Bronchial epithelial cell (primary cell): ENCODE measurements around the gene PTBP3. TPM values are rescaled to one million over a fixed set of nuclear protein-coding genes. Genes with fewer than 3 reads are reported as not detected.
"Not testable (repeated sequence)": the region's sequence is repeated elsewhere in the genome, so short reads cannot be mapped to it uniquely, and the experiment has no call there.

Experiments used
- DNase-seq: peaks from one replicate; pipeline ENCODE4 v3.0.0-alpha.2; 2010; ENCODE audit warnings: low read depth
- FAIRE-seq: peaks from 2 replicates; lab custom pipeline; 2011; peaks lifted over from hg19 to GRCh38; lab: Jason Lieb, UNC
- H3K27me3 ChIP-seq: 2 replicates; pipeline ENCODE4 v1.5.1; 2011; ENCODE audit warnings: low read length; ENCODE audit not compliant: control insufficient read depth, insufficient read depth
- H3K36me3 ChIP-seq: 2 replicates; pipeline ENCODE4 v1.5.1; 2011; ENCODE audit warnings: low read length; ENCODE audit not compliant: control insufficient read depth, insufficient read depth
- H3K4me3 ChIP-seq: 2 replicates; pipeline ENCODE4 v1.5.1; 2011; ENCODE audit warnings: mild to moderate bottlenecking, low read depth, low read length, control low read depth
- total RNA-seq: library from RNA; depleted of rRNA; stranded (reverse); fragments of >200 nt; gene quantifications from 2 replicates; pipeline ENCODE4 v1.2.1, GENCODE V29; 2014
- TF ChIP-seq, protein P1 (sequence below): IDR thresholded peaks from 2 replicates; pipeline ENCODE4 v1.5.1; 2011; ENCODE audit warnings: mild to moderate bottlenecking, moderate library complexity, low read length, control low read depth, inconsistent platforms; ENCODE audit not compliant: insufficient read depth, severe bottlenecking

The PTBP3 gene
- total RNA-seq, 1 donor from 2014 or later: 62.4 TPM

DNA sequence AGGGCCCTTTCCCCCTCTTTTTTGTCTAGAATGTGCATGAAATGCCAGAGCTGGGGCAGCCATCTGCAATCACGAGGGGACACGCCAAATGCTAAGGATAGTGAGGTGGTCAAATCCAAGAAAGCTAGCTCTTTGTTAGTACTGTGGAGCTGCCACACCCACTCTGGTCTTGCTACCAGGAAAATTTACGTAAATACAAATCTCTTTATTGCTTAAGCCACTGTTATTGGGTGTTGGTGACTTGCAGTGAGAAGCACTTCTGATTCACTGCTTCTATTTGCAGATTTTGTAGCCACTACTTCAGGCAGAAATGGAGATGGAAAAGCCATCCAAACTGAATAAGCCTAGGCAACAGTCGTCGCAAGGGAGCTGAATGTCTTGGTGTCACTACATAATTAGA is 132.7 kb downstream of the PTBP3 start:
- DNase-seq (no peak), FAIRE-seq (no peak)
- no peaks in the 10 kb centered on the region for H3K27me3 ChIP-seq
- TF ChIP-seq, protein P1, sequence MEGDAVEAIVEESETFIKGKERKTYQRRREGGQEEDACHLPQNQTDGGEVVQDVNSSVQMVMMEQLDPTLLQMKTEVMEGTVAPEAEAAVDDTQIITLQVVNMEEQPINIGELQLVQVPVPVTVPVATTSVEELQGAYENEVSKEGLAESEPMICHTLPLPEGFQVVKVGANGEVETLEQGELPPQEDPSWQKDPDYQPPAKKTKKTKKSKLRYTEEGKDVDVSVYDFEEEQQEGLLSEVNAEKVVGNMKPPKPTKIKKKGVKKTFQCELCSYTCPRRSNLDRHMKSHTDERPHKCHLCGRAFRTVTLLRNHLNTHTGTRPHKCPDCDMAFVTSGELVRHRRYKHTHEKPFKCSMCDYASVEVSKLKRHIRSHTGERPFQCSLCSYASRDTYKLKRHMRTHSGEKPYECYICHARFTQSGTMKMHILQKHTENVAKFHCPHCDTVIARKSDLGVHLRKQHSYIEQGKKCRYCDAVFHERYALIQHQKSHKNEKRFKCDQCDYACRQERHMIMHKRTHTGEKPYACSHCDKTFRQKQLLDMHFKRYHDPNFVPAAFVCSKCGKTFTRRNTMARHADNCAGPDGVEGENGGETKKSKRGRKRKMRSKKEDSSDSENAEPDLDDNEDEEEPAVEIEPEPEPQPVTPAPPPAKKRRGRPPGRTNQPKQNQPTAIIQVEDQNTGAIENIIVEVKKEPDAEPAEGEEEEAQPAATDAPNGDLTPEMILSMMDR: no peak
- no peaks in the 10 kb centered on the region for H3K36me3 ChIP-seq
- H3K4me3 ChIP-seq: no peak overlapping the region

DNA sequence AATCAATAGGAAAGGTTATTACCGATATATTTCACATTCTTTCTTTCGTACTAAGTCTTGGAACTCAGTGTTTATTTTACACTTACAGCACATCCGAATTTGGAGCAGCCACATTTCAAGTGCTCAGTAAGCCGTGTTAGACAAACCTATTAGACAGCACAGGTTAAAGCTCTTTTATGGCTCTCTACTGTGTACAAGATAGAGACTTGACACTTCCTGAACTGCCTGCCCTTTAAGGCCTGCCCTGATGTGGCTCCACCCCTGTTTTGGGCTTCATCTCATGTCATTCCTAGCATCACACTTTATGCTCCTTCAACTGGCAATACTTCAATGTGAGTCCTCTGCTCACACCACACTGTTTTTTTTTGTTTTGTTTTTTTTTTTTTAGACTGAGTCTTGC is 134.8 kb downstream of the PTBP3 start:
- DNase-seq: no peak
- Histone ChIP-seq H3K27me3 (no peaks in the 10 kb centered on the region), H3K36me3 (no peaks in the 10 kb centered on the region), H3K4me3 (no peak overlapping the region)
- TF ChIP-seq, protein P1: no peak
- FAIRE-seq: no peak

- Histone ChIP-seq H3K36me3 (no peaks in the 10 kb centered on the region), H3K4me3 (no peak overlapping the region), H3K27me3 (no peaks in the 10 kb centered on the region)
- TF ChIP-seq, protein P1: no peak
- FAIRE-seq: no peak
- no peak for DNase-seq
These were observed 138.4 kb downstream of the PTBP3 start for GRCh38 chr9:112194969-112195431.

DNA sequence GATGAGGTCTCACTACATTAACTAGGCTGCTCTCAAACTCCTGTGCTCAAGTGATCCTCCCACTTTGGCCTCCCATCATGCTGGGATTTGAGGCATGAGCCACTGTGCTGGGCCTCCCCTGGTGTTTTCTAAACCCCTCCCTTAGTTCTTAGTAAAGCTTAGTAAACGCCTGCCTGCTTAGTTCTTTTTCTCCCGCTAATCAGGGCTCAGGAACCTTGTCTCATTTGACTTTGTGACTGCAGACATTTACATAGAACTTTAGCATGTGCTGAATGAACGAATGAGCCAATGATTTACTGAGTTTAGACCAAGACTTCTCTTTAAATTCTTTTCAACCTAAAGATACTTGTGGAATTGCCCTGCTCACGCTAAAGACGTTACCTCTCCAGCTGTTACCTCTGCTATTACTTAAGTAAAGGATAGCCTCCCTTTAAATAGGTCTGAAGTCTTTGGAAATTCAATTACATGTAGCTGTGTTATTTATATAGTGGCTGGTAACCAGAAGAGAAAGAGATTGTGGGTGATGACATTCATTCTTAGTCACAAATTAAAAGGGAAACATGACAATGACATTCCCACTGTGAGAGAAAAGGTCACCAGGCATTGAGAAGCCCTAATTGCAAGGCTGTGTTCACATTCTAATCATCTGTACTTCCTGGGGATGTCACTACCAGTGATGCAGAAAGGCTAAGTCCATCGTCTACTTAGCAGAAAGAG is 139.7 kb downstream of the PTBP3 start:
- DNase-seq (no peak), FAIRE-seq (no peak)
- Histone ChIP-seq H3K27me3 (no peaks in the 10 kb centered on the region), H3K36me3 (no peaks in the 10 kb centered on the region), H3K4me3 (no peak overlapping the region)
- TF ChIP-seq, protein P1: no peak

- DNase-seq, H3K4me3 ChIP-seq, H3K27me3 ChIP-seq, FAIRE-seq, H3K36me3 ChIP-seq: not testable (repeated sequence)
These were observed 143.1 kb downstream of the PTBP3 start for GRCh38 chr9:112190320-112190719.

DNA sequence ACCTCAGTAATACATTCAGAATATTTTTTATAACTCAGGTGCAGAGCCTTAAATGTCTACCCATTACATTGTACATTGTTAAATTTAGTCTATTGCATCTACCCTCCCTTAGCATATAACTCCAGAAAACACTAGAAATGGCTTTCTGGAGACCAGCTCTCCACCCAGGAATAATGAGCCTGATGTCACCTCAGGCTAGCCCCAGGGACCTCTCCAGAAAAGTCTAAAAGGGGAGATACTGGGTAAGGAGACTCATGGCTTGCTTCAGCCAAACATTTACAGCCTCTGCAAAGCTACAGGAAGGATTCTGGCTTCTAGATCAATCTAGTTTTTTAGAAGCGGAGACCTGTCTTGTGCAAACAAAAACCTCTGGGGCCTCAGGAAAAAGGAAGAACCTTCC is 144.5 kb downstream of the PTBP3 start:
- Histone ChIP-seq H3K27me3 (no peaks in the 10 kb centered on the region), H3K4me3 (no peak overlapping the region), H3K36me3 (no peaks in the 10 kb centered on the region)
- DNase-seq (no peak), FAIRE-seq (no peak)
- TF ChIP-seq, protein P1: no peak
